SKM-1 treated with dmso at 0.1 percent for 144 hours (cell line): ENCODE data around the gene A4GNT.

Source experiments
- DNase-seq: peaks from one replicate; lab custom pipeline; 2025; ENCODE audit not compliant: unreplicated experiment; lab: John Stamatoyannopoulos, UW

A4GNT gene

GRCh38 chr3:138081371-138082084 lies 50.7 kb downstream of the A4GNT start:
- DNase-seq, result no peak

- no peak for DNase-seq
Observed at GRCh38 chr3:138079901-138080300, 52.3 kb downstream of the A4GNT start.

- DNase-seq, result no peak
Observed at GRCh38 chr3:138078901-138079344, 53.3 kb downstream of the A4GNT start.

- no peak for DNase-seq
Observed at GRCh38 chr3:138078096-138078495, 54.1 kb downstream of the A4GNT start.
